NOMO-1 treated with DMSO at 0.1 percent for 48 hours (cell line): ENCODE results near the gene SCUBE3.

Experiments used
- DNase-seq: peaks from one replicate; lab custom pipeline; 2025; ENCODE audit not compliant: unreplicated experiment; lab: John Stamatoyannopoulos, UW

SCUBE3 gene

DNA sequence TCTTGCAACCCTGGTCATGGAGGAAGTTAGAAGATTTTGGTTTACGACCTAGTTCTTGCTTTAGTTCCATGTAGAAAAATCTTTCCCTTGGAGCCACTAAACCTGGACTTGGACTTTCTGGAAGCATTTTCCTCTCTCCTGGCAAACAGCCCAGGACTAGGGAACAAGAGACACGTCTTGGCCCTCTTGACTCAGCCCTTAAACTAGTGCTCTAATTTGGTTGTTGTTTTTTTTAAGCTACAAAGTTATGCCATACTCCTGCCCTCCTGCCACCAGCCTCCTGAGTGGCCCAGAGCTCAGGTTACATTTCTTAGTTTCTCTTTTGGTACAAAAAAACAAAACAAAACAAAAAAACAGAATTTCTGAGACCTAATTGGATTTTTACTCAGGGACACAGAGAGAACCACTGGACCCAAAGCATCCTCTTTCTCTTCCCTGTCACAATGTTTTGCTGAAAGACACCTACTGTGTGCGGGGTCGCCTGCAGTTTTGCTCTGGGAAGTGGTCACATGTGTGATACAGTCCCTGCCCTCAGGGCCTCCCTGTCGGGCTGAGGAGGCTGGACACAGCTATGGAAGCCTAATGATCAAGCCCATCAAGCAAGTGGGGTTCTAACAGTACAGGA lies 32.3 kb upstream of the SCUBE3 start:
- no peak for DNase-seq

DNA sequence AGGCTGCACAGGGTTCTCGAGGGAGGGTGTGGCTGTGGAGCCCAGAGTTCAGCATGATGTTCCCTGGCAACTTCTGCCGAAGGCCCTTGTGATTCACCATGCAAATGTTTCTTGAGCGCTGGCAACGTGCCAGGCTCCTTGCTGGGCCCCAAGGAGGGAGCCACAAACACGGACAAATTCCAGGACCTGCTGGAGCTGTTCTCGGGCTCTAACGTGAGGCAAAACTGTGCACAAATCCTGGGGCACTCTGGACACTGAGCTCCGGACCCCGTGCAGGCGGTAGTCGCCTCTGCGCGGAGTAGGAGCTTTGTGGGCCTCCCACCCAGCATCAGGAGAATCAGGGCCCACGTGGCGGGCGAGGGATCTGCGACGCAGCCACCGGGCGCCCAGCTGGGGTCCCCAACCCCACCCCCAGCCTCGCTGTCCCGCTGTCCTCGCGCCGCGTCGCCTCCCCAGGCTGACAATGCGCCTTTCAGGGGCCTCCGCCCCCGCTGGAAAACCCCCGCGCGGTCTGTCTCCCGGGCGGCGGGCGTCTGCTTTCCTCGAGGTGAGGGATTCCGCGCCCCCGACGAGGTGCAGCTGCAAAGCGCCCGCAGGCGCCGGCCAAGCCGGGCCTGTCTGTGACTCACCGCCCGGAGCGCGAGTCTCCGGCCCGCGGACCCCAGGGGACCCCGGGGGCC lies 31.7 kb upstream of the SCUBE3 start:
- no peak for DNase-seq

DNA sequence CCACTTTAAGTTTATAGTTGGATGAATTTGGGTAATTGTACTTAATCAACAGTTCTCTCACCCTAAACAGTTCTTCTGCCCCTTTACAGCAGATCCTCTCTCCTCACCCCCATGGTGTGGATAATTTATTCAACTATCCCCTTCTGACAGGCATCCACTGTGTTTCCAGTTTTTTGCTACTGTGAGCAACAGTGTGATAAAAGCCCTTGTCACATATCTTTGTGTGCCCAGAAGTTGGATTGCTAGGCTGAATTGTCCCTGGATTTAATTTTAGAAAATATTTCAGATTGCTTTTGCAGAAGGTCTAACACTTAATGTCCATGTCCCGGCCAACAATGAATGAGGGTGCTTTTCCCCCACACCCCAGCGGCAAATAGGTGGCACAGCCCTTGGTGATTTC lies 30.5 kb upstream of the SCUBE3 start:
- no peak for DNase-seq

DNA sequence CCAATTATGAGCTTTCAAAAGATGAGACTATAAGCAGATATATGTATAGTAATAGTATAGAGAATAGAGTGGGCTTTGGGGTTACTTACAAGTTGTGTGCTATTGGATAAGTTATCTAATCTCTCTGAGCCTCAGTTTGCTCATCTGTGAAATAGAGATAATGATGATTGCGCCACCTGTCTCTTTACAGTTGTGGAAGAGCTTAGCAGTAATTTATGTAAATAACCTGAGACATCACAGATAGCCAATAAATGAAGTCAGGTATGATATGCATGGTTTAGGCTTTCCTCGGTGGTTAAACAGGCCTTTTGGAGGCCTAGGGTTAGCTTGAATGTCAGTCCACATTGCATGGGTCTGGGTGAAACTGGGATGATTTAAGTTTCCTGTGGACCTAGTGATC lies 29.8 kb upstream of the SCUBE3 start:
- no peak for DNase-seq

DNA sequence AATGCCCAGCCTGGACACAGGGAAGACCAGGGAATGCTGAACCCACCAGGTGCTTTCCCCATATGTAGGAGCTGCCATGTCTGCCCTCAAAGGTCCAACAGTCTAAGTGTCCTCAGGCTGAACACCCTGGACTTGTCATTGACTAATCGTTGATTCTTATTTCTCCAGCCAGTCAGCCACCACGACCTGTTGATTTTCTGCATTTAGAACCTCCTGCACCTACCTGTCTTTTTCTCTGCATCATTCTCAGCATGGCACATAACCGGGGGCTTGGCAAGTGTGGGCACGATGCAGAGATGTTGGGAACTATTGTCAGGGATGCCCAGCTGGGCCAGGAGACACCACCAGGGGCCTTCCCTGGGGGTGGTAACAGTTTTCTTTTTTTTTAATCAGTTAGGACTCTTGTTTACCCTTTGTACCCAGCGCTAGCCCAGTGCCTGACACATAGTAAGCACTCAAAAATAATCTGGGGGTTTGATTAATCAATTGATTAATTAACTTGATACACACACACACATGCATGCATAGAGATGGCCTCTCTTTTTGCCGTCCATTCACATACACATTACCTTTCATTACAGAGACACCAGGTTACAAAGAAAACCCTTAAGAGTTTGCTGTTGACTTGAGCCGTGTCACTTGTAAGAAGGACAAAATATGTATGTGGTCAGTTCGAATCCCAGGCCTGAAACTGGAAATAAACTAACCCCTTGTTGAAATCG lies 29.0 kb upstream of the SCUBE3 start:
- no peak for DNase-seq

DNA sequence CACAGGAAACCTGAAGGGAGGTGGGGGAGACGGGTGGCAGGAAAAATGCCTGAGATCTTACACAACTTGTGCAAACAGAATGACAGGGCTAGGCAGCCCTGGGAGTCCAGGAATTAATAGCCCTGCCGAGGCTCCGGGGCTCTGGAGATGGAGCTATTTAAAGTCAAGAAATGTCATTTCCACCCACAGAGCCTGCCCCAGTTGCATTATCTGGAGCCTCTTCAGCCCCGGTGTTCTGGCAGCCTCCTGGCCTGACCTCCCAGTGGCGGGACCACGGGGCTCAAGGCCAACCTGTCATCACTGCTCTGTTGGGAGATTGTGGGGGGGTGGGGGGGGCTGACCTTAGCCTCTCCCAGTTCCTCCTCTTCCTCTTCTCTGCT lies 28.5 kb upstream of the SCUBE3 start:
- no peak for DNase-seq

DNA sequence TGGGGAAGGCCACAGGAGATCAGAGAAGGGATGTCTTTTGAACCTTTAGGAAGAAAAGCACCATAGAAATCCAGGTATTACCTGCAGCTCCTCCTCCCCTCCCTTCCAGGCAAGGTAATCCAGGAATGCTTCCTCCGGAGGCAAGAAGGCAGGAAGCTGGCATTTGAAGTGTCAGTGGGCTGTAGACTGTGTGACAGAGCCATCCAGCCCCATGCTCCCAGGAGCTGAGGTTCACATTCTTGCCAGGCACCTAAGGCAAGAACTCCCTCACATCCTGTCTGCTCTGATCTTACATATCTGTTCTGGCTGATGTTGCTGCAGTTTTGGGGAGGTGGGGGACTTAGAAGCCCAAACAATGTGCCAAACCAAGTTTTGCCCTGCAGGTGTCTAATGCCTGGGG lies 27.8 kb upstream of the SCUBE3 start:
- DNase-seq, result no peak

DNA sequence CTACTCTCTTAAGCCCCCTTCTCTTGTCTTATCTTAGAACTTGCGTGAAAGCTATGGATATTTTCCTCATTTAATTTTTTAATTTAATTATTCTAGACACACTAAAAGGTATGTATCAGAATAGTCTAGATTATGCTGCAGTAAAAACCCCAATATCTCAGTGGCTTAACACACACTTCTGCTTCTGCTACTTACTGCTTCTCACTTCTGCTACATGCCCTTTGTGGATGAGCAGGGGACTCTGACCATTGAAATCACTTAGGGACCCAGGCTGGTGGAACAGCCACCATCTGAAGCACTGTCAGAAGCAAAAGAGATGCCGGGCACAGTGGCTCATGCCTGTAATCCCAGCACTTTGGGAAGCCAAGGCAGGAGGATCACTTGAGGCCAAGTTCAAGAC lies 27.2 kb upstream of the SCUBE3 start:
- DNase-seq, result no peak

DNA sequence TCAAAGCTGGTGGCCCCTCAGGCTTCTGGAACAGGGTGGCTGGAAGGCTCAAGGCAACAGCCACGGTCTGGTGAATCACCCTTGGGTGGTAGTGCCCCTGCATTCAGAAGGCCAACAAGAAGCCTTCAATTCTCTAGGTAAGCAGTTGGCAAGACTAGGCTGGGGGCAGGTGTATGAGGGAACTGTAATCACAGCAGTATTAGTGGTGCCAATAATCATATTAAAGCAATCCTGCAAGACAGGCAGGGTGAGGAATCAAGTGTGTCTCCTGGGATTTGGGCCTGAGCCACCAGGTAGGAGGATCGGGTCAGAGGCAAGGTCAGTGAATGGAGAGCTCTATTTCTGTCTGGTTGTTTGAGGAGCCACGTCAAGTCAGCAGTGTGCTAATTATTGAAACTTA lies 24.9 kb upstream of the SCUBE3 start:
- DNase-seq, result no peak

DNA sequence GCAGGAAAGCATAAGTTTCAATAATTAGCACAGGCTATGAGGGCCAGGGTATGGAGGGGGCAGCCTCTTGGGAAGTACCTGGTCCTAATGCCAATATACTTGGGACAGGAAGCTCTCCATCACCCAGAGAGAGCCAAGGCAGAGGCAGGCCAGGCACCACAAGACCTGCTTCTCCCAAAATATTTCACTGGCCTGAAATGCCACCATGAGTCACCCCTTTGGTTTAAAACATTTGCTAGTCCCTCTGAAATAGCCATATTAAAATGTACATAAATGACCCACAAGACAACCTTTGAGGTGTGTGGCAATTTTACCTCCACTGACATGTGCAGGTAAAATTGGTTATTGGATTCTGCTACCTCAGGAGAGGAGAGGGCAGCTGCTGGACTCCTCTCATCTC lies 23.4 kb upstream of the SCUBE3 start:
- DNase-seq, result no peak

DNA sequence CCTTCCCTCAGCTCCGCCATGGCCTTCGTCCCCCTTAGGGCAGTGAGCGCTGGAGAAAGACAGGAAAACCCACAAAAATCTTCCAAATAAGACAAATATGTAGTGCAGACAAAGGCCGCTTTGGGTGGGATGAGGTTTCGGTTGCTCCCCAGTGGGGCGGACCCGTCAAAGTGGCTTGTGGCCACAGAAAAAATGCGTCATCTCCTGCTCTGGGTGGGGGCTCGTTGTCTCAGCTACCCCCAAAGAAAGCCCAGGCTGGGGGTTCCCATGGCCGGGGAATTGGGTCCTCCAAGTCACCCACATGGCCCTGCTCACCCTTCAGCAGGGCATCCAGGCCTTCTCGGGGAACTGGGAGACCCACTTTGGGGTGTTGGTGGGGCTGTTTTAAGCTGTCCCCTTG lies 21.9 kb upstream of the SCUBE3 start:
- DNase-seq, result no peak

DNA sequence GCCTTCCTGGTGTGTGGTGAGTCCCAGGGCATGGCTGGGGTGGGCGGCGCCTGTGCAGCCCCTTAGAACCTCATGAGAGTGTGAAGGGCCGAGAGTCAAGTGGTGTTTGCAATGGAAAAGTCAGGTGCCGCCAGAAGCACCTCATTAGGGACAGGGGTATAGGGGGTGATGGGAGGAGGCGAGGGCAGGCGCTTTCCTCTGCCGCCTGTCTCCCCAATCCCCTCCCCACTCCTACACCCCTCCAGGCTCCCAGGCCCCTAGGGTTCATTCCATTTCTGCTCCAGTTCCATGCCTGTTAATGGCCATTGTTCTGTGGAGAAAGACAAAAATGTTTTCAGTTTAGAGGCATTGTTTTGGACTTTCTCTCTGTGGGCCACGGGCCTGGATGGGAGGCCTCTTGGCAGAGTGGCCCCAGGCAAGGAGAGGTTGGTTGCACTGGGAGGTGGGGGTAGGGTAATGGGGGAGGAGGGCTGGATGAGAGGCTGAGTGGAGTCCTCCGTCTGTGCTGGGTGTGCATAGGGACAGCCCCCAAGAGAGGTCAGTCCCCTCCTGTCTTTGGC lies 21.4 kb upstream of the SCUBE3 start:
- no peak for DNase-seq

DNA sequence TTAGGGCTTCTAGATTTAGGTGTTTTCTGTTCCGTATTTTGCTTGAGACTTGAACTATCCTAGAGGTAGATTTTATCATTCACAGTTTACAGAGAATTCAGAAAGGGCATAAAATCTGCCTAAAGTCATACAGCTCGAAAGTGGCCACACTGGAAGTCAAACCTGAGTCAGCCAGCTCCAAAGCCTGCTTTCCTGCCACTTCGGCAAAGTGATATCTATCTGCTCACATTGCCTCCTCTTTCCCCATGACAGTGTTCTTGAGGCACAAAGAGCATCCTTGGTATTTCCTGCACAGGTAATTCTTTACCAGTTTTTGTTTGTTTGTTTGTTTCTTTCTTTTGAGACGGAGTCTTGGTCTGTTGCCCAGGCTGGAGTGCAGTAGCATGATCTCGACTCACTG lies 19.4 kb upstream of the SCUBE3 start:
- DNase-seq, result no peak

DNA sequence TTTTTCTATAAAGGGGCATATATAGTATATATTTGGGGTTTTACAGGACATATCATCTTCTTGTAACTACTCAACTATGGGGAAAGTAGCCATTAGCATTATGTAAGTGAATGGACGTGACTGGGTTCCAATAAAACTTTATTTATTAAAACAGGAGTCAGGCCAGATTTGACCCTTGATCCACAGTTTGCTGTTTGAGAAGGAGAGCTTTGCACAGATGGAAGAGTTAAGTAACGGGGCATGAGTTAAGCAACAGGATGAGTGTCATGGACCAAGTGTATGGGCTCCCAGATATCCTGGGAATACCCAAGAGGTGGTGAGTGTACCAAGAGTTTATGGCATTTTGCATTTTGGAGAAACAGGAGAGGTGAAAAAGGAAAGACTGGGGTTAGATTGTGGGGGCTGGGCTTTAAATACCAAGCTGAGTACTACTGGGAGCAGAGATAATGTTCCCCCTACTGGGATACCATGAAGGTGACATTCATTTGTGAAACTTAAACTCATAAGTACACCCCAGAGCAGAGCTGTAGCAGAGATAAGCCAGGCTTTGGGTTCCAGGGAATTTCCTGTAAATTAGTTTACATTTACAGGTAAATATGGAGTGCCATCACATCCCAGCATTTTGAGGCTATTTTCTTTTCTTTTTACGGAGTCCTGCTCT lies 18.5 kb upstream of the SCUBE3 start:
- no peak for DNase-seq

DNA sequence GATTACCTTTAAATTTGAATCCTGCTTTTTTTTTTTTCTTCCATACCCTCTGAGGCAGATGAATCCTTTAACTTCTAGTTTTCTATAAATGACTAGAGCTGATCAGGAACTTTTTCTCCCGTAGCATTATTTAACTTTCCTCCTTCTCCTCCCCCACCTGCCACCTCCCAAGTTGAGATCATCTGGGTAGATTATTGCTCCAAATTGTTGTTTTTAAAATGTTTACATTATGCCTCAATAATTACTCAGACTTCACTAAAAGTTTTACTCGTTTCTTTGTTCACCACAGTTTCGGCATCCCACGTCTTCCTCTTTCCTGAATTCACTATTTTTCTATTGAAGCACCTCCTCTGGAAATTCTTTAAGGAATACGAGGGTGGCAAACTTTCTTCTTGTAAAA lies 16.6 kb upstream of the SCUBE3 start:
- DNase-seq, result no peak

DNA sequence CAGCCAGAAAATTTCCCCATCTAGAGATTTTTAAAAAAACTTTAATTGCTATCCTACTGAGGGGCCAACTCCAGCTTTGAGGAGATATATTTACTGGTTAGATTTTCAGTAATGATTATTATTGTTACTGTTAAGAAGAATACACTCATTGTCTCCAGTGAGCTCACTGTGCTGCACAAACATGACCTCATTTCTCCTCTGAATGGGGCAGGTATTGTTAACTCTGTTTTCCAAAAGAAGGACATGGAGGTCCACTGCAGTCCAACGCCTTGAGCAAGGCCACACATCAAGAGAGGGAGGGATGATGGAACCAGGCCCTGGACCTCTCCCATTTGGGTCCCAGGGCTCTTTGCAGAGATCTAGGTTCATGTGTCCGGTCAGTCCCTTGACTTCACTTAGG lies 13.9 kb upstream of the SCUBE3 start:
- no peak for DNase-seq

DNA sequence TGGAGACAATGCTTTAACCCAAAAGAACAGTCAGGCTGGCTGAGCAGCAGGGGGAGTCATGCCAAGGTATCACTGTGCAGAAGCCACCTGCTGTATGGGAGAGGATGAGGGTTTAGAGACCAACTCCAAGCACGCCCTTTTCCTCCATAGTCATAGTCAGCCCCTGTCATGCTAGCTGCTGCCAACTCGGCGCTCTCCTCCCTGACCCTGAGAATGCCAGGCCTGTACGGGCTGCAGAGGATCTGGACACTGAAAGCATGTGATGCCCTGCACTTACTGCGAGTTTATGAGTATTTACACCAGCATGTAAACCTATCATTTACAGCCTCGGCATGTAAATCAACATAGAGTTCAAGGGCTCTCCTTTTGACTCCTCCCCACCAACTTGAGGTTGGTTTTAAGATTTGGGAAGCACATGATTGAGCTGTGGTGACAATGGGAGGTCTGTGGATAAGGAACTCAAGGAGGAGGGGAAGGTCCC lies 11.7 kb upstream of the SCUBE3 start:
- DNase-seq, result no peak

DNA sequence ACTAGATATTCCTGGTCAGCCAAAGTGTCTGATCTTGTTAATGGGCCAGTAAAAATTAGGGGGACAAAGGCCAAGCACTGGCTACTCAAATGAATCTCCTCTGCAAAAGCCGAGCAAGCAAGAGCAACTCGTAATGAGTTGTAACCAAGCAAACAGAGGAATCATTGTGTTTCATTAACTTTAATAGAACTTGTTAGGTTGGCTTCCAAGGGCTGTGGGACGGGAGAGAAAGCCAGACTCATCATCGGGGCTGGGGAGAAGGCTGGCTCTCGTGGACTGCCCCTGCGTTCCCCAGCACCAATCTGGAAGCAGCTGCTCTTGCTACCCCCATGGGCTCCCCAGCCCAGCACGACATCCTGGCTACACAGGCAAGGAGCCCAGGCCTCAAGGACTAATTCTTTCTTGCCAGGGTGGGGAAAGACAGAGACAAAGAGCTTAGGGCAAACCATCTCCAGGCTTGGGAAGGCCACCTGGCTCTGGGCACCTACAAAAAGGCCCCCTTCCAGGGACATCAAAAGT lies 10.5 kb upstream of the SCUBE3 start:
- no peak for DNase-seq

DNA sequence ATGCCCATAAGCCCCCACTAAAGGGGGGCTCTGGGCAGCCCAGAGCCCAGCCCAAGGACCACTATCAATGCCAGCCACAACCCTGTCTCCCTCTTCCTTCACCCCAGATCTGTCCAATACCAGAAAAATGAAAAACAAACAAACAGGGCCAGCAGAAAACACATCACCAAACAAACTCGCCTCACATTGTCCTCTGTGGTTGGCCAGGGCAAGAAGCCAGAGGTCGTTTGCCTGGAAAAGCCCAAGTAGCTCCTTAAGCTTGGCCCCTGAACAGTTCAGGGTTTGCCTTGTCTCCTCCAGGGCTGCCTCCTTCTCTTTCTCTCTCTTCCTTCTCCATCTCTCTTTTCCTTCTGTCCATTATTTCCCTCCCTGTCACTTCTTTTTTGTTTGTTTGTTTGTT lies 10.1 kb upstream of the SCUBE3 start:
- DNase-seq, result no peak

DNA sequence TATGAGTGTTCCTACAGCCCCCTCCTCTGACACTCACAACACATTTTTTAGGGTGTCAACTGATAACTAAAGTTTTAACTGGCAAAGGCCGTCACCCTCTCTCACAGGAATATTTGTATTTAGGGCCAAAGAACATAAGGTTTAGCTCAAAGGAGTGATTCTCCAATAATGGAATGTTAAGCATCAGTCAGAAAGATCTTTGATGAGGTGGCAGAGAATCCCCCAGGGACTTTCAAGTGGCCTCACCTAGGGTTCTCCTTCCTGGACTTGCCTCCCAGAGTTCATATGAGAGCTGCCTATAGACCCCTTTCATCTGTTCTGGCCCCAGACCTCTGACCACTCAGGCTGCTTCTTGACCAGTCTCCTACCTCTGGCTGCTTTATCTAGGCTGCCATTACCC lies 7.4 kb upstream of the SCUBE3 start:
- no peak for DNase-seq

DNA sequence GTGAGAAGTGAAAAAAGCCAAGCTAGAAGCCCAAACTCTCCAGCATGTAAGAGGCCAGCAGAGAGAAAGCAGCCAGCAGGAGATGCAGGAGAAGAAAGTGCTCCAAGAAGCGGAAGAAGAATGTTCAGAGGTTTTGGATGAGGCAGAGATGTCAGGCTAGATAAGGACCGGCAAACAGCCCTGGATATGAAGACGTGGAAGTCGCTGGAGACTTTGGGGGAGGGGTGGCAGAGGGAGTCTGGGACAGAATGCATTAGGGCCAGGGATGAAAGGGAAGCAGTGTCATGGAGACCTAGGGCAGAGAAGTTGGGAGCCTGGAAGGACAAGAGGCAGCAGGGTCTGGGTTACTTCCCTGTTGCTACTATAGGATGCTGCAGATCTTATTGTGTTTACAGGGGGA lies 5.3 kb upstream of the SCUBE3 start:
- DNase-seq, result no peak
